ENCODE results near the gene NCBP3. TPM values are rescaled to one million over a fixed set of nuclear protein-coding genes. Genes with fewer than 3 reads are reported as not detected.

The NCBP3 gene
- total and polyA plus RNA-seq, 9 of the 15 experiments (the other 6 are each of a cell fraction or from before 2014, with no cell fraction given), result 3.1 to 25.5 (median 20.5) TPM

DNA sequence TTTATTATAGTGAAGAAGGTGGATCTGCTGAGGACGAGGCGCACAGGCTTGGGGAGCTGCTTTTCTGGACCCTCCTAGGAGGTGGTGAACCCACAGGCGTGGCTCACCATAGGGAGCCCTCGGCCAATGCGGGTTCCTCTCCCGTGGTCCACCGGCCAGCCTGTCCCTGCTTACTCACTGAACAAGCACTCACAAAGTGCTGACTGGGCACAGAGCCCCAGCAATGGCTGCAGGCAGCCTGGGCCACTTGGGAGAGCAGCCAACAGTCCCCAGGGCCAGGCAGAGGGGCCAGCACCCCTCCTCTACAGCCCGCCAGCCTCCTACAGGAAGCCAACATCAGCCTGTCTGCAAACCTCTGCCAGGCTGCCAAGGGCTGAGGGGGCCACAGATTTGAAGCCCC lies 19.1 kb upstream of the NCBP3 start (continued):
- TF ChIP-seq ZBTB2 (IDR thresholded peaks at IDR 0.05) (no peak), PHF21A (IDR thresholded peaks at IDR 0.05; ENCODE audit: borderline replicate concordance, low read depth) (no peak), HIVEP1 (CRISPR knock-in tag; IDR thresholded peaks at IDR 0.05) (no peak), KAT8 (IDR thresholded peaks at IDR 0.05; ENCODE audit: low read depth) (no peak), RUNX1 (IDR thresholded peaks at IDR 0.05; ENCODE audit: low read depth) (no peak), GATA2 (CRISPR knock-in tag; IDR thresholded peaks at IDR 0.05) (no peak), PHB2 (IDR thresholded peaks at IDR 0.05; ENCODE audit: low read depth) (no peak)
- TF ChIP-seq, protein P1, sequence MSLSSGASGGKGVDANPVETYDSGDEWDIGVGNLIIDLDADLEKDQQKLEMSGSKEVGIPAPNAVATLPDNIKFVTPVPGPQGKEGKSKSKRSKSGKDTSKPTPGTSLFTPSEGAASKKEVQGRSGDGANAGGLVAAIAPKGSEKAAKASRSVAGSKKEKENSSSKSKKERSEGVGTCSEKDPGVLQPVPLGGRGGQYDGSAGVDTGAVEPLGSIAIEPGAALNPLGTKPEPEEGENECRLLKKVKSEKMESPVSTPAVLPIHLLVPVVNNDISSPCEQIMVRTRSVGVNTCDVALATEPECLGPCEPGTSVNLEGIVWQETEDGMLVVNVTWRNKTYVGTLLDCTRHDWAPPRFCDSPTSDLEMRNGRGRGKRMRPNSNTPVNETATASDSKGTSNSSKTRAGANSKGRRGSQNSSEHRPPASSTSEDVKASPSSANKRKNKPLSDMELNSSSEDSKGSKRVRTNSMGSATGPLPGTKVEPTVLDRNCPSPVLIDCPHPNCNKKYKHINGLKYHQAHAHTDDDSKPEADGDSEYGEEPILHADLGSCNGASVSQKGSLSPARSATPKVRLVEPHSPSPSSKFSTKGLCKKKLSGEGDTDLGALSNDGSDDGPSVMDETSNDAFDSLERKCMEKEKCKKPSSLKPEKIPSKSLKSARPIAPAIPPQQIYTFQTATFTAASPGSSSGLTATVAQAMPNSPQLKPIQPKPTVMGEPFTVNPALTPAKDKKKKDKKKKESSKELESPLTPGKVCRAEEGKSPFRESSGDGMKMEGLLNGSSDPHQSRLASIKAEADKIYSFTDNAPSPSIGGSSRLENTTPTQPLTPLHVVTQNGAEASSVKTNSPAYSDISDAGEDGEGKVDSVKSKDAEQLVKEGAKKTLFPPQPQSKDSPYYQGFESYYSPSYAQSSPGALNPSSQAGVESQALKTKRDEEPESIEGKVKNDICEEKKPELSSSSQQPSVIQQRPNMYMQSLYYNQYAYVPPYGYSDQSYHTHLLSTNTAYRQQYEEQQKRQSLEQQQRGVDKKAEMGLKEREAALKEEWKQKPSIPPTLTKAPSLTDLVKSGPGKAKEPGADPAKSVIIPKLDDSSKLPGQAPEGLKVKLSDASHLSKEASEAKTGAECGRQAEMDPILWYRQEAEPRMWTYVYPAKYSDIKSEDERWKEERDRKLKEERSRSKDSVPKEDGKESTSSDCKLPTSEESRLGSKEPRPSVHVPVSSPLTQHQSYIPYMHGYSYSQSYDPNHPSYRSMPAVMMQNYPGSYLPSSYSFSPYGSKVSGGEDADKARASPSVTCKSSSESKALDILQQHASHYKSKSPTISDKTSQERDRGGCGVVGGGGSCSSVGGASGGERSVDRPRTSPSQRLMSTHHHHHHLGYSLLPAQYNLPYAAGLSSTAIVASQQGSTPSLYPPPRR (CRISPR knock-in tag; IDR thresholded peaks at IDR 0.05; ENCODE audit: borderline replicate concordance), result no peak
